Stimulated activated CD4-positive, alpha-beta T cell treated with anti-CD3 and anti-CD28 coated beads, Interleukin-12 subunit alpha, Interleukin-12 subunit beta, amount 100 ng/mL, for 48 hours (primary cell): Measurements from ENCODE around the gene NUDC.
"Not testable (repeated sequence)": the region's sequence is repeated elsewhere in the genome, so short reads cannot be mapped to it uniquely, and the experiment has no call there.

Experiments
- DNase-seq, 3 donors: peaks; one replicate each; pipeline ENCODE4 v3.0.0-alpha.2; 2020; ENCODE audit warnings: low read depth in 2 of 3, low spot score in 1 of 3

Gene NUDC

DNA sequence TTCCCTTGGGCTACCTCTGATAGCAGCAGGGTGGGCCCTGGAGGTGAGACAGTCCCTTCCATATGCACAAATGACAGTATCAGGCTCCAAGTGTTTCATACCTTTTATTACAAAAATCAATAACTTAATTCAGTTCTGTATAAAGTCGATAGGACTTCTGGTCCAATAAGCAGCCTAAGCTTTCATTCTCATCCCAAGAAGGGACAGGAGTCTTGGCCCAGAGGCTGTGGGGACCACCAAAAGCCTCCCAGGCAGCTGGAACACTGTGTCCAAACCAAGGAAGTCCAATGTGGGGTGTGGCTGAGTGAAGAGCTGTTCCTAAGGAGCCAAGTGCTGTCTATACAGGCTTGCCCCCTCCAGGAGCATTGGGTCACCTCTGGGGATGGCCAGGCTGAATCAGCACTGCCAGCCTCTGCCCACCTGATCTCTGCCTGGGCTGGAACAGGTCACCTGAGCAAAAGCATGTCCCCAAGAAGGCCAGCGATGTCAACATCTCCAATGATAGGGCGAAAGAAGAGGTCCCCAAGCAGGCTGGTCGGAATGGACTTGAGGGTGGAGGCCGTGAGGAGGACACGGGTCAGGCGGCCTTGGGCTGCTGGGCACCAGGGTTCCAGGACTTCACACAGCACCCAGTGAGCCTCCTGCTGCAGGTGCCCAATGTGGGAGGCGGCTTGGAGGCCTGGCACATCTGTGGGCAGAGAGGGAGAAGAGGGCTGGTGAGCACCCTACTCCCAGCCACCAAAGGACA, 10.0 kb upstream of the NUDC start:
- no peak for DNase-seq

- no peak for DNase-seq
Measured at GRCh38 chr1:26912147-26912490, 9.4 kb upstream of the NUDC start.

DNA sequence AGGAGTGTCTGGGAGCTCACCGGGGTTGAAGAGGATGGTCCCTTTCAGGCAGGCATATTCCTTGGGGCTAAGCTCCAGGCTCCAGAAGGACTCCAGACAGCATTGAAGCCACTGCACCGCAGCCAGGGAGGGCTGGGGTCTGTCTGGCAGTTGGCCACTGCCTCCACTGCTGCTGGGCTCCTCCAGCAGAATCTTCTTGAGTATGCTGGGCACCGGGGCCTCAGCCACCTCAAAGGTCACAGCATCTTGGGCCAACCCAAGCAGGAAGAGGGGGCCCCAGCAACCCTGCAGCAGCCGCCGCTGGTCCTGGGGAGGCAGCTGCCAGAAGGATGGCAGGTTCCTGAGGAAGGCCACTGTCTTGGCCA, 8.2 kb upstream of the NUDC start:
- DNase-seq = no peak

DNA sequence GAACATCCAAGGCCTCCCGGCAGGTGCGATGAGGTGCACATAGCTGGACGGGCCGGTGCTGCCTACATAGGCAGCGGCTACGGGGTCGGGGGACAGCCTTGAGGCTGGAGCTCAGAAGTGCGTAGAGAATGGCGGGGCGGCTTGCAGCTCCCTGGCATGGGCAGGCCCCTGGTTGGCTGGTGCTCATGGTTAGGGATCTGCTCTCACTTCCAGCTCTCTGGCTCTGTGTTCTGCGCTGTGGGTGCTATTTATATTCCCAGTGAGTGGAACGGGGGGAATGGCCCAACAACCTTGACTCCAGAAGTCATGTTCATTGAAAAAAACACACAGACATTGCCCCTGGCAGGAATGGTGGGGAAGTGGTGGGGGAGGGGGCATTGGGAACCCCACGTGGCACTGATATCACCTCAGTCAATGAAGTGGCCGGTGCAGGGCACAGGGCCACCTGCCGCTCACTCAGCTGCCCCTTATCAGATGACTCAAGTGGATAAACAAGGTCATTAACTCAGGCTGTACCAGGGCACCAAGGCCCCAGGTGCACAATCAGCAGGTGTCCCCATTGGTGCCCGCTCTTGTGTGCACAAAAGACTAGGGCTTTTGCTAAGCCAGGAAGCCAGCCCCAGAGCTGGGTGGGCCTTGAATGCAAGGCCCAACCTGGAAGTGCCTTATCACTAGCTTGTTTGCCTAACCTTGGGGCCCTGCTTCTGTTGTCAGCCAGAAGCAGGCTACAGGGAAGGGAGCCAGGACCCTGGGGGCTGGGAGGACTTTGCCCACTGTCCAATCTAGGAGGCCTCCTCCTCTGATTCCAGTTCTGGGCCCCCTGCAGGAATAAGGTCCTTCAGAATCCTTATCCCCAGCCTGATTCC, 7.6 kb upstream of the NUDC start, which contains the start of gene NR0B2:
Gene NR0B2 (minus strand): TSS at position 222 of the 866 bp plus-strand sequence. CDS start 35 bp downstream, at position 187.
- no peak for DNase-seq

GRCh38 chr1:26915204-26915842, 6.2 kb upstream of the NUDC start:
- DNase-seq = no peak

DNA sequence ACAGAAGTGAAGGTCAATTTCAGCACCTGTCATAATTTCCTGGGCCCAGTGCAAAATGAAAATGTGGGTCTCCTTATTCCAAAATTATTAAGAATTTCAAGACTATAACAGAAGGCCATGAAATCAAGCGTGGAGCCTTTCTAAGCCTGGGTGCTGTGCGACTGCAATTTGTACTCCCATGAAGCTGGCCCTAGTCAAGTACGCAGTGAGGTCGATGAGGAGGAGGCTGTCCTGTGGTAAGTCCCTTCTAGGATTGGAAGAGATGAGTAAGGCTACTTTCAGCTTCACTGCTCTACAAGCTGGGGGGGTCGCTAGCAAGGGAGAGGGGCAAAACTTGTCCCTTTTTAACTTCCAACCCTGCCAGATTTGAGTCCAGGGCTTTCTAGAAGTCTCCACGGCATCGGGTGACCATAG, 410 bp upstream of the NUDC start:
- no peak for DNase-seq

- no peak for DNase-seq
Measured at GRCh38 chr1:26922431-26922729, 837 bp downstream of the NUDC start.

DNA sequence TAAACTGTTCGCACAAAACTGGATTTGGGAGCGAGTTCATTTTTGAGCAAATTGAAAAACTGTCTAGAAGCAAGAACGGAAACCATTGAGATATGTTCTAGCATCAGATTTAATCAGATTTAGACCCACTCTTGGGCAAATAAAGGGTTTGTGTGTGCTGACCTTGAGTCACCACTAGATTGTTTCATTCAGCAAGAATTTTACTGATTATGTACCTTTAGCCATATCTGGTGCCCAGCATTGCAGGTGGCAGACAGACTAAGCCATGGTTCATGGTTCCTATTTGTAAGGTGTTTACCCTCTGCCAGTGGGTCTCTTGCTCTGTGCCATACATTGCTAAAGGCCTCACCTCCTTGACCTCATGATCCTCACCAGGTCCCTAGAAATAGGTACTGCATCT, 1.4 kb downstream of the NUDC start:
- DNase-seq = no peak

- peak in 1 of 3 donors; percentile 4 for DNase-seq
Measured at GRCh38 chr1:26923711-26924110, 2.2 kb downstream of the NUDC start.

DNA sequence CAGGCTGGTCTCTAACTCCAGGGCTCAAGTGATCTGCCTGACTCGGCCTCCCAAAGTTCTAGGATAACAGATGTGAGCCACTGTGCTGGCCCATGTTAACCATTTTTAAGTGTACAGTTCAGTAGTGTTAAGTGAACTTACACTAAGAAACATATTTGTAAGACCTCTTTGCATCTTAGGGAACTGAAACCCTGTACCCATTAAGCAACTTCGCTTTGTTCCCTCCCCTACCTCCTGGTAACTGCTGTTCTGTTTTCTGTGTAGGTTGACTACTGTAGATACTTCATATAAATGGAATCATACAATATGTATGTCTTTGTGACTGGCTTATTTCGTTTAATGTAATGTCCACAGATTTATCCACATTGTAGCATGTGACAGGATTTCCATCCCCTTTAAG, 11.0 kb downstream of the NUDC start:
- no peak for DNase-seq

- DNase-seq = no peak
Measured at GRCh38 chr1:26936823-26937222, 15.3 kb downstream of the NUDC start.

DNA sequence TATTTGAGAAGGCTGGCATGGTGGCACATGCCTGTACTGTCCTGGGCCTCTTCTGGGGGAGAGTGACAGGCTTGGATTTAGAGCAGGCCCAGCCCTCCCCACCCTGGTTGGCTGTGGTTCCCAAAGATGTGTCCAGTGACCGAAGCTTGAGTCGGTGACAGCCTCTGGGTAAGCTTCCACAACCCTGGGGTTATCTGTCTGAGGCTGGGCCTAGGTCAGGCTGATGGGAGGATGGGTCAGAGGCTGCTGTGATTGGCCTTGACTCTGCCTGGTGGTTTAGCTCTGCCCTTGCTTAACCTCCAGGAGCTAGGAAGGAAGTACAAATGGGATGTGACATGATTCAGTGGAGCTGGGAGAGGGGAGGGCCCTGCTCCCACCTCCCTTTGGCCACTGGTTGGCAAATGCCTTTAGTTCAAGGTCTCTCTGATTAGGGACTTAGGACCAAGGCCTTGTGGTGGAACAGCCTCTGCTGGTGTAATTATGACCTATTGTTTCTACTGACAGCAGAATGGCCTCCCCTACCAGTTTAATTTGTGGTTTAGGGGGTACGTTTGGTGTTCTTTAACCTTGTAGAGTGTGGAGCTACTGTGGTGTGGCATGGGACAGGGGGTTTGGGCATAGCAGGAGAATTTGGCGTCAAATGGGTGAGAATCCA, 16.6 kb downstream of the NUDC start:
- DNase-seq = no peak

DNA sequence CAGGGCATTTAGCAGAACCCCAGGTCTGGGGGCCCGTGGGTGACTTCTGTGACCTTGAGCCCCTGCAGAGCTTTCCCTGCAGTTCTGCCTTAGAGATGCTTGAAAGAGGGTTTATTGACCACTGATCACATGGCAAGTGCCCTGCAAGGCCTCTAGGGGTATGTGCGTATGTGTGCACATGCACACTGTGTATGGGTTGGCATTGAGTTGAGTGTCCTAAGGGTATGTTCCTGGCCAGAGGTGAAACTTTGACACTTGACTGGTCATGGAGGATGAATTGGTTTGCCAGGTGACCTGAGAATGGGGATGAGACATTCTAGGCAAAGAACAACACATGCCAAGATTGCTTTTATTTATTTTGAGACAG, 17.1 kb downstream of the NUDC start:
- DNase-seq = no peak

DNA sequence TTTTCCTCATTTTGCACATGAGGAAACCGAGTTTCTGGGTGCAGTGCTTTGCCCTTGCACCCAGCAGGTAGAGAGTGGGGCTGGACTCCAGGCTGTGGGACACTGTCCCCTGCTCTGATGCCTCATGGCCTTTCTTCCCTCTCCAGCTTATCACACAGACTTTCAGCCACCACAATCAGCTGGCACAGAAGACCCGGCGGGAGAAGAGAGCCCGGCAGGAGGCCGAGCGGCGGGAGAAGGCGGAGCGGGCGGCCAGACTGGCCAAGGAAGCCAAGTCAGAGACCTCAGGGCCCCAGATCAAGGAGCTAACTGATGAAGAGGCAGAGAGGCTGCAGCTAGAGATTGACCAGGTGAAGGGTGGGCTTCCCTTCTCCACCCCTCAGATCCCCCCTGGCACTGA, 19.8 kb downstream of the NUDC start:
- no peak for DNase-seq

GRCh38 chr1:26942656-26943055, 21.1 kb downstream of the NUDC start:
- DNase-seq = no peak

DNA sequence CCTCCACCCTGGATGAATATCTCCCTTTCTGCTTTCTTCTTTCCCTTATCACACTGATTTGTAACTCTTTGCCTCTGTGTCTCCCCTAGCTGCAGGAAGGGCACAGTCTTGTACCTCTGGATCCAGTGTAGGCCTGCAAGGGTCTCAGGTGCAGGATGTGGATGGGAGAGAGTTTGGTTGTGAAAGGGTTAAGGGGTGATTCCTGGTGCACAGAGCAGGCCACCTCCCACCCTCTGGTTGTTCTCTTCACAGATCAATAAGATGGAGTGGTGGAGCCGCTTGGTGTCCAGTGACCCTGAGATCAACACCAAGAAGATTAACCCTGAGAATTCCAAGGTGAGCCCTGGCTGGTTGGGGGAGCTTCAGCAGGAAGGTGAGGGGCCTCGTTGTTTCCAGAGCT, 23.6 kb downstream of the NUDC start:
- DNase-seq = no peak

GRCh38 chr1:26945728-26946127, 24.2 kb downstream of the NUDC start:
- no peak for DNase-seq

GRCh38 chr1:26946270-26946669, 24.7 kb downstream of the NUDC start:
- DNase-seq = no peak

GRCh38 chr1:26948725-26949057, 27.1 kb downstream of the NUDC start:
- DNase-seq = not testable (repeated sequence)

GRCh38 chr1:26949266-26949925, 27.9 kb downstream of the NUDC start:
- DNase-seq = no peak

DNA sequence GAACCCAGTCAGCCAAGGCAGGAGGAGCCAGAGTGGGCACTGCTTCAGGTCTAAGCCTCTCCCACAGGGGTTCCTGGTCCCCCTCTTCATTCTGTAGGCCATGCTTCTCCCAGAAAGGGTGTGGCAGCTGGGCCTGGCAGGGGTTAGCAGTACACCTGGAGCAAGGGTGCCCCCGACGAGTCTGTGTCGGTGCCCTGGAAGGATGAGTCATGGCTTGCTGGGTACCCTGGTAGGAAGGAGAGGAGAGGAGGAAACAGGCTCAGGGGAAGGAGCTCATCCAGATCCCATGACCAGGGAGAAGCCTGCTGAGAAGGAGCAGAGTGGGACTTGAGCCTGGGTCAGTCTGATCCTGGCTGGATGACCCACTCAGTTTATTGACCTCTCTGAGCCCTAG, 28.4 kb downstream of the NUDC start:
- DNase-seq = no peak
